ENCODE data around the gene SERP2. TPM values are rescaled to one million over a fixed set of nuclear protein-coding genes. Genes with fewer than 3 reads are reported as not detected.

Gene SERP2
- total and polyA plus RNA-seq, 2 of the 13 experiments (the other 11 are each of a cell fraction or from before 2014, with no cell fraction given): not detected

GRCh38 chr13:44385847-44386246 is 12.2 kb downstream of the SERP2 start:
- CTCF ChIA-PET (ENCODE audit: low intra/inter-chr PET ratio, low total read pairs): no interaction called here
- in situ Hi-C loops (cut with HindIII; ENCODE audit: extremely low pct_ligation_motif_present, low pct_unique_long_range_greater_than_20kb): no loop called here
- H3K27ac ChIP-seq (ENCODE audit: extremely low read length, insufficient read depth, low read length): no peak overlapping the region
- DNase-seq (ENCODE audit: low spot score) (no peak), ATAC-seq (no peak), FAIRE-seq (no peak)
- BruUV-seq (replicated peaks): no TSS peak
- no peak overlapping the region for H3K4me3 ChIP-seq (replicated peaks in 1 of 3; ENCODE audit: insufficient read depth in 1 of 3, low read depth in 2 of 3, low read length in 3 of 3)
- H3K9me3 ChIP-seq (ENCODE audit: low read length): no peaks in the 10 kb centered on the region
- no peaks in the 10 kb centered on the region for H4K20me1 ChIP-seq (ENCODE audit: insufficient read depth, low read length)
- no peak for TF ChIP-seq ZNF317 (CRISPR knock-in tag; IDR thresholded peaks at IDR 0.05)
- no peak for TF ChIP-seq ZNF136 (CRISPR knock-in tag; IDR thresholded peaks at IDR 0.05; ENCODE audit: low read depth)
- no peak for TF ChIP-seq HCFC1 (IDR thresholded peaks at IDR 0.05; ENCODE audit: low read depth, low read length)
- TF ChIP-seq SNAPC5 (CRISPR knock-in tag; IDR thresholded peaks at IDR 0.05; ENCODE audit: borderline replicate concordance): no peak
- TF ChIP-seq EZH2 (conservative IDR thresholded peaks at IDR 0.05; ENCODE audit: low read depth, low read length): no peak
- no peak for TF ChIP-seq ZNF20 (CRISPR knock-in tag; IDR thresholded peaks at IDR 0.05)
- TF ChIP-seq ZNF343 (CRISPR knock-in tag; IDR thresholded peaks at IDR 0.05): no peak
- TF ChIP-seq AKAP8 (CRISPR knock-in tag; IDR thresholded peaks at IDR 0.05): no peak
- TF ChIP-seq REST (IDR thresholded peaks at IDR 0.05; ENCODE audit: borderline replicate concordance in 1 of 2, low read depth in 1 of 2, low read length in 2 of 2): no peak
- TF ChIP-seq RFXANK (CRISPR knock-in tag; IDR thresholded peaks at IDR 0.05): no peak
- no peak for TF ChIP-seq ZNF256 (CRISPR knock-in tag; conservative IDR thresholded peaks at IDR 0.05)
- no peak for TF ChIP-seq NR0B2 (CRISPR knock-in tag; IDR thresholded peaks at IDR 0.05)
- no peak for TF ChIP-seq ZBTB20 (CRISPR knock-in tag; IDR thresholded peaks at IDR 0.05; ENCODE audit: borderline replicate concordance, low read depth)
- no peak for TF ChIP-seq MNT (IDR thresholded peaks at IDR 0.05)
- no peaks in the 10 kb centered on the region for H3K79me2 ChIP-seq (ENCODE audit: insufficient read depth, low read length)
- H3K27me3 ChIP-seq (ENCODE audit: control insufficient read depth in 1 of 2, insufficient read depth in 2 of 2, low read length in 2 of 2): no peaks in the 10 kb centered on the region
- POLR2A ChIA-PET: no interaction called here
- peaks cover 18% of the 10 kb centered on the region for H3K4me1 ChIP-seq (ENCODE audit: insufficient read depth, low read length)
- intact Hi-C loops (cut with micrococcal nuclease; ENCODE audit: unreplicated experiment): no loop called here
- H3K36me3 ChIP-seq (replicated peaks in 1 of 2; ENCODE audit: control insufficient read depth in 1 of 2, insufficient read depth in 2 of 2, low read length in 2 of 2): no peaks in the 10 kb centered on the region
- H3K9ac ChIP-seq (ENCODE audit: insufficient read depth, low read depth, low read length): no peak overlapping the region
- no peak overlapping the region for H3K4me2 ChIP-seq (ENCODE audit: low read depth, low read length)
- 54% methylated on average over 6 of the region's 6 CpGs for WGBS (ENCODE audit: low lambda C conversion rate)
- H2AFZ ChIP-seq (ENCODE audit: low read length): no peak overlapping the region

Data from HepG2 (cell line).